Ishikawa (cell line): Measurements from ENCODE around the gene KHSRP.
A peak's percentile ranks its signal among the peaks of the same experiment; 100 is the strongest.

Experiments used
- CEBPB ChIP-seq: IDR thresholded peaks from 2 replicates; pipeline ENCODE4 v1.6.1; 2012
- CREB1 ChIP-seq: IDR thresholded peaks from 2 replicates; pipeline ENCODE4 v1.6.1; 2012; ENCODE audit warnings: low read depth
- EGR1 ChIP-seq: IDR thresholded peaks from 2 replicates; pipeline ENCODE4 v1.6.1; 2012
- EP300 ChIP-seq: IDR thresholded peaks from 2 replicates; pipeline ENCODE4 v1.6.1; 2012; ENCODE audit warnings: borderline replicate concordance
- FOXM1 ChIP-seq: IDR thresholded peaks from 2 replicates; pipeline ENCODE4 v1.6.1; 2012; ENCODE audit warnings: low read depth, borderline replicate concordance
- NFIC ChIP-seq: IDR thresholded peaks from 2 replicates; pipeline ENCODE4 v1.6.1; 2012
- RAD21 ChIP-seq: IDR thresholded peaks from 2 replicates; pipeline ENCODE4 v1.6.1; 2012; ENCODE audit warnings: low read depth
- TAF1 ChIP-seq: IDR thresholded peaks from 2 replicates; pipeline ENCODE4 v1.6.1; 2012; ENCODE audit warnings: low read depth, mild to moderate bottlenecking
- TCF12 ChIP-seq: IDR thresholded peaks from 2 replicates; pipeline ENCODE4 v1.6.1; 2012; ENCODE audit warnings: low read depth
- TEAD4 ChIP-seq: IDR thresholded peaks from 2 replicates; pipeline ENCODE4 v1.6.1; 2012
- YY1 ChIP-seq: IDR thresholded peaks from 2 replicates; pipeline ENCODE4 v1.6.1; 2012; ENCODE audit warnings: low read depth
- ZBTB7A ChIP-seq: IDR thresholded peaks from 2 replicates; pipeline ENCODE4 v1.6.1; 2012; ENCODE audit warnings: low read depth
- TF ChIP-seq, protein P1 (sequence below): IDR thresholded peaks from 2 replicates; pipeline ENCODE4 v1.6.1; 2012
- TF ChIP-seq, protein P2 (sequence below): IDR thresholded peaks from 2 replicates; pipeline ENCODE4 v1.6.1; 2012
- TF ChIP-seq, protein P3 (sequence below): IDR thresholded peaks from 2 replicates; pipeline ENCODE4 v1.6.1; 2012; ENCODE audit warnings: low read depth, mild to moderate bottlenecking

Gene KHSRP

DNA sequence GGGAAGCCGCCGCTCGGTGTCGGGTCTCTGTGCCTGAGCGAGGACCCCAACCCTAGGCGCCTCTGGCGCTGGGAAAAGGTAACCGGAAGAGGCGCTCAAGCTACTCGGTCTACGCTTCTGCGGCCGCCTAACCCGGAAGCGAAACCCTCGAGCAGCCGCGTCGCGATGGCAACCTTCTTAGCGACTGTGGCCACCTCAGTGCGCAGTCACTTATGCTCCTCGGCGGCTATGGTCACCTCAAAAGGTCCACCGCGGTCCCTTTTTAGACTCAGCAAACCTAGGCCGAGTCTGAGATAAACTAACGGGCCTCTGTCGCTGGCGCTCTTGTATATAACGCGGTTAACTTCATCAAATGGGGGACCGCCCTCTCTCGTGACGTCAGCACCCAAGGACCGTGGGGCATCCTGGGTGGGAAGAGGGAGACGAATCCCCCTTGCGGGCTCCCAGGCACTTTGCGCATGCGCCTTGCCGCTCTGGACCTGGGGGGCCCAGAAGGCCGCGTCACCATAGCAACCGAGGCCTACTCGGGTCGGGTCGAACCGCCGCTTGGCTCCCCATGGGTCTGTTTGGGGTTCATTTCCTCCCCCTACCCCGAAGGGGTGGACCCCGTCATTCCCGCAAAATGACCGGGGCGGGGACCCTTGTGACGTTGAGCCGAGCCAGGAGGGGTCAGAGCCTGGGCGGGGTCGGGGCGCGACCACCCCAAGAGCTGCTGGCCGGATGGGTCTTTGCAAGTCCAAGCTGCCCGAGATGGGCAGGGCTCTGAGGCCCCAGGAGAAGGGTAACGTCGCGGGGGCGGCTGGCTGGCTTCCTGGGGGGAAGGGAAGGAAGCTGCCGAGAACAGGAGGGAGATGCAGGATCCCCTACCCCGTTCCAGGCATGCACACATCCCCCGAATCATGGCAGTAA is 31.3 kb downstream of the KHSRP start, which contains the start of gene GTF2F1:
Gene GTF2F1, minus strand, starts transcription at position 91 of the 909 bp plus-strand sequence. CDS start 169 bp downstream, outside the sequence.
- 0 out of 2 replicates have a peak, but pooled peaks have one; percentile 32 for TF ChIP-seq EP300
- TF ChIP-seq CREB1: peak; percentile 66
- TF ChIP-seq YY1: peak; percentile 77; the same call in 1 of the 2 replicates
- peak; percentile 37; the same call in 1 of the 2 replicates for TF ChIP-seq EGR1
- no peak for TF ChIP-seq FOXM1
- no peak for TF ChIP-seq TEAD4
- TF ChIP-seq, protein P1, sequence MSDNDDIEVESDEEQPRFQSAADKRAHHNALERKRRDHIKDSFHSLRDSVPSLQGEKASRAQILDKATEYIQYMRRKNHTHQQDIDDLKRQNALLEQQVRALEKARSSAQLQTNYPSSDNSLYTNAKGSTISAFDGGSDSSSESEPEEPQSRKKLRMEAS: peak; percentile 70
- peak; percentile 12; the same call in 1 of the 2 replicates for TF ChIP-seq ZBTB7A
- peak; percentile 79 for TF ChIP-seq TAF1
- TF ChIP-seq CEBPB: no peak
- TF ChIP-seq NFIC: no peak
- TF ChIP-seq RAD21: no peak
- TF ChIP-seq, protein P2, sequence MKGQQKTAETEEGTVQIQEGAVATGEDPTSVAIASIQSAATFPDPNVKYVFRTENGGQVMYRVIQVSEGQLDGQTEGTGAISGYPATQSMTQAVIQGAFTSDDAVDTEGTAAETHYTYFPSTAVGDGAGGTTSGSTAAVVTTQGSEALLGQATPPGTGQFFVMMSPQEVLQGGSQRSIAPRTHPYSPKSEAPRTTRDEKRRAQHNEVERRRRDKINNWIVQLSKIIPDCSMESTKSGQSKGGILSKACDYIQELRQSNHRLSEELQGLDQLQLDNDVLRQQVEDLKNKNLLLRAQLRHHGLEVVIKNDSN: no peak
- TF ChIP-seq TCF12: peak; percentile 57; the same call in 1 of the 2 replicates
- TF ChIP-seq, protein P3, sequence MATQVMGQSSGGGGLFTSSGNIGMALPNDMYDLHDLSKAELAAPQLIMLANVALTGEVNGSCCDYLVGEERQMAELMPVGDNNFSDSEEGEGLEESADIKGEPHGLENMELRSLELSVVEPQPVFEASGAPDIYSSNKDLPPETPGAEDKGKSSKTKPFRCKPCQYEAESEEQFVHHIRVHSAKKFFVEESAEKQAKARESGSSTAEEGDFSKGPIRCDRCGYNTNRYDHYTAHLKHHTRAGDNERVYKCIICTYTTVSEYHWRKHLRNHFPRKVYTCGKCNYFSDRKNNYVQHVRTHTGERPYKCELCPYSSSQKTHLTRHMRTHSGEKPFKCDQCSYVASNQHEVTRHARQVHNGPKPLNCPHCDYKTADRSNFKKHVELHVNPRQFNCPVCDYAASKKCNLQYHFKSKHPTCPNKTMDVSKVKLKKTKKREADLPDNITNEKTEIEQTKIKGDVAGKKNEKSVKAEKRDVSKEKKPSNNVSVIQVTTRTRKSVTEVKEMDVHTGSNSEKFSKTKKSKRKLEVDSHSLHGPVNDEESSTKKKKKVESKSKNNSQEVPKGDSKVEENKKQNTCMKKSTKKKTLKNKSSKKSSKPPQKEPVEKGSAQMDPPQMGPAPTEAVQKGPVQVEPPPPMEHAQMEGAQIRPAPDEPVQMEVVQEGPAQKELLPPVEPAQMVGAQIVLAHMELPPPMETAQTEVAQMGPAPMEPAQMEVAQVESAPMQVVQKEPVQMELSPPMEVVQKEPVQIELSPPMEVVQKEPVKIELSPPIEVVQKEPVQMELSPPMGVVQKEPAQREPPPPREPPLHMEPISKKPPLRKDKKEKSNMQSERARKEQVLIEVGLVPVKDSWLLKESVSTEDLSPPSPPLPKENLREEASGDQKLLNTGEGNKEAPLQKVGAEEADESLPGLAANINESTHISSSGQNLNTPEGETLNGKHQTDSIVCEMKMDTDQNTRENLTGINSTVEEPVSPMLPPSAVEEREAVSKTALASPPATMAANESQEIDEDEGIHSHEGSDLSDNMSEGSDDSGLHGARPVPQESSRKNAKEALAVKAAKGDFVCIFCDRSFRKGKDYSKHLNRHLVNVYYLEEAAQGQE: no peak

DNA sequence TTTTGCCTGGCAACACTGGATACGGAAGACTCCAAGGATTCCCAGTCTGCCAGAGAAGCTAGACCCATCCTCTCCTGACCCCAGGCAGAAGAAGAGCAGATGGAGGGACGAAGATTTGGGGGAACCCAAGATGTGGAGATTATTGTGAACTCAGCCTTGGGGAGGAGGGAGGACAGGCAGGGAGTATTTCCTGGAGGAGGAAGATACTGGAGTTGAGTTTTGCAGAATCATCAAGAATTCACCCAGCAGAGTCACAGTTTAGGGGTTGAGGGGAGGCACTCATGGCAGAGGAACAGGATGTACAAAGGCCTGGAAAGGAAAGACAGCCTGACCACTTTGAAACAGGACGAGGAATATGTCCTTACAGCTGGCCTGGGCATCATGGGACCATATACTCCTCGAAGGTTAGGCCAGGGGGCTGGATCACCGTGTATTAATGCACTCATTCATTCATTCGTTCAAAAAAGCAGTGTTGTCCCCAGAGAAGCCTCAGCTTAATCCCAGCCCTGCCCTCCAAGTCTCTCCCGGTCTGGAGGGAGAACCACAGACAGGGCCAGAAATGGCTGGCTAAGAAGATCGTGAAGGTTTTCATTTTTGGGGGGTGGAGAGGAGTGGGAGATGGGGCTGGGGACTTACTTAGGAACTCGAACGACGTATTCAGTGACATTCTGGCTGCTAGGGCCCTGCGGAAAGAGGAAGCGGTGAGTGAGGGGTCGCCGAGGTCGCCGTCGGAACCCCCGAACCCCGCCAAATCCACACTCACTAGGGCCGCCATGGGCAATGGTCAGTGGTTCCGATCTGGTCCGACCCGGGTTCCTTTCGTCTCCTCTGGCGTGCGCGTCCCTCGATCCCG is 32.2 kb downstream of the KHSRP start:
- no peak for TF ChIP-seq CREB1

DNA sequence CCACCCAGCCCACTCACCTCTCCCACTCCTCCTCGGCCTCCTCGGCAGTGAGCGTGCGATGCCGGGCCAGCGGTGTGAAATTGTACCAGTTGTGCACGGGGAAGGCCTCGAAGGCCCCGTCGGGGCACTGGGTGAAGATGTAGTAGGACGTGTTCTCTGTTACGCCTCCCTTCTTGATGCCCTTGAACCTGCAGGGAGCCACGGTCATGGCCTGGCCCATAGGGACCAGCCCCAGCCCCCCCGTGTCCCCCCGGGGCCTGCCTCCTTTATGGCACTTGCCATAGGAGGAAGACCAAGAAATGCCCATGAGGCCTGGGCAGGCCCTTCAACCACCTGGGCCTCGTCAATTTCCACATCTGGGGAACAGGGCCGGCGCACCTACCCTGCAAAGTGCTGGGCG is 37.2 kb downstream of the KHSRP start:
- TF ChIP-seq EP300 (no peak), ZBTB7A (no peak), CEBPB (no peak), CREB1 (no peak), NFIC (no peak), YY1 (no peak), TAF1 (no peak), FOXM1 (no peak), TEAD4 (no peak), EGR1 (no peak), RAD21 (no peak), TCF12 (no peak)
- TF ChIP-seq, protein P2: no peak
- TF ChIP-seq, protein P3: no peak
- TF ChIP-seq, protein P1: no peak

DNA sequence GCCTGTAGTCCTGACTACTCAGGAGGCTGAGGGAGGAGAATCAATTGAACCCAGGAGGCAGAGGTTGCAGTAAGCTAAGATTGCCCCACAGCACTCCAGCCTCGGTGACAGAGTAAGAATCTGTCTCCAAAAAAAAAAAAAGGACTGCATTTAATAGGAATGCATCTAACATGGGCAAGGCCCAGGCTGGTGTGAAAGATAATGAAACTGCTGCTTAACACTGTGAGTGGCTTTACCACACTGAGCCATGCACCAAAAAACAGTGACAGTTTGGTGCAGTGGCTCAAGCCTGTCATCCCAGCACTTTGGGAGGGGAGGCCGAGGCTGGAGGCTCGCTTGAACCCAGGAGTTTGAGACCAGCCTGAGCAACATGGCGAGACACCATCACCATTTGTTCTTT is 40.2 kb downstream of the KHSRP start:
- TF ChIP-seq, protein P2: no peak
- TF ChIP-seq YY1 (no peak), EGR1 (no peak), EP300 (no peak), TAF1 (no peak), TEAD4 (no peak), NFIC (no peak)
- TF ChIP-seq, protein P1: no peak
- TF ChIP-seq, protein P3: no peak
